IMR-90 (cell line): Measurements from ENCODE around the gene ALDOA.

Experiments
- CTCF ChIP-seq: conservative IDR thresholded peaks from 2 replicates; pipeline ENCODE4 v1.5.1; 2012; ENCODE audit warnings: mild to moderate bottlenecking, low read depth, low read length, improper control_type of control experiment
- MAFK ChIP-seq: IDR thresholded peaks from 2 replicates; pipeline ENCODE4 v1.6.1; 2012; ENCODE audit warnings: low read depth, low read length, improper control_type of control experiment
- POLR2A ChIP-seq: IDR thresholded peaks from 2 replicates; pipeline ENCODE4 v1.6.1; 2012; ENCODE audit warnings: mild to moderate bottlenecking, low read depth, low read length
- RAD21 ChIP-seq: IDR thresholded peaks from 2 replicates; pipeline ENCODE4 v1.6.1; 2012; ENCODE audit warnings: low read length, improper control_type of control experiment
- RCOR1 ChIP-seq: IDR thresholded peaks from 2 replicates; pipeline ENCODE4 v1.6.1; 2012; ENCODE audit warnings: mild to moderate bottlenecking, low read length, improper control_type of control experiment; ENCODE audit not compliant: insufficient replicate concordance
- RFX5 ChIP-seq: IDR thresholded peaks from 2 replicates; pipeline ENCODE4 v1.8.0; 2012; ENCODE audit warnings: low read depth, mild to moderate bottlenecking, low read length, moderate library complexity

GRCh38 chr16:30018731-30019158 lies 46.8 kb upstream of the ALDOA start:
- TF ChIP-seq CTCF (no peak), RAD21 (no peak), POLR2A (no peak), MAFK (no peak), RFX5 (no peak), RCOR1 (no peak)
